Neural cell (in vitro differentiated cells): ENCODE results near the gene EML4. TPM values are rescaled to one million over a fixed set of nuclear protein-coding genes. Genes with fewer than 3 reads are reported as not detected.

Source experiments
- H2AFZ ChIP-seq: fragments of 200-600, 300-800 bp; sonication (generic), shearing (Covaris generic); 2 replicates; pipeline ENCODE4 v1.6.0; 2014; ENCODE audit warnings: low read depth, mild to moderate bottlenecking, antibody characterized with exemption, low read length, moderate library complexity
- H3F3A ChIP-seq: fragments of 200-600 bp; shearing (Covaris generic); 2 replicates; pipeline ENCODE4 v1.6.1; 2016; ENCODE audit warnings: mild to moderate bottlenecking, moderate library complexity, mixed read lengths, antibody characterized with exemption, low read length; ENCODE audit not compliant: insufficient read depth, poor library complexity, severe bottlenecking
- H3K27ac ChIP-seq: fragments of 200-600, 300-800 bp; sonication (generic), shearing (Covaris generic); 2 replicates; pipeline ENCODE4 v1.5.1; 2014; ENCODE audit warnings: mild to moderate bottlenecking, low read length, moderate library complexity
- H3K27me3 ChIP-seq: fragments of 300-800, 200-600 bp; sonication (generic), shearing (Covaris generic); 2 replicates; pipeline ENCODE4 v1.6.0; 2014; ENCODE audit warnings: mild to moderate bottlenecking, low read depth, low read length, moderate library complexity; ENCODE audit not compliant: insufficient read depth
- H3K36me3 ChIP-seq: fragments of 300-800, 200-600 bp; sonication (generic), shearing (Covaris generic); 2 replicates; pipeline ENCODE4 v1.5.1; 2014; ENCODE audit warnings: mild to moderate bottlenecking, antibody characterized with exemption, low read length, moderate library complexity; ENCODE audit not compliant: insufficient read depth
- H3K4me2 ChIP-seq: fragments of 300-800, 200-600 bp; sonication (generic), shearing (Covaris generic); 2 replicates; pipeline ENCODE4 v1.6.0; 2014; ENCODE audit warnings: mild to moderate bottlenecking, low read length
- H3K4me3 ChIP-seq: fragments of 300-800, 200-600 bp; sonication (generic), shearing (Covaris generic); 2 replicates; pipeline ENCODE4 v1.5.1; 2014; ENCODE audit warnings: mild to moderate bottlenecking, low read length, moderate library complexity
- H3K79me2 ChIP-seq: fragments of 200-600 bp; shearing (Covaris generic); replicated peaks from 2 replicates; pipeline ENCODE4 v1.6.0; 2014; ENCODE audit warnings: mild to moderate bottlenecking, low read length, moderate library complexity; ENCODE audit not compliant: insufficient read depth
- H3K9ac ChIP-seq: fragments of 300-800, 200-600 bp; sonication (generic), shearing (Covaris generic); 2 replicates; pipeline ENCODE4 v1.6.1; 2016; ENCODE audit warnings: mild to moderate bottlenecking, low read length, mixed read lengths
- H3K9me2 ChIP-seq: fragments of 200-600 bp; shearing (Covaris generic); 2 replicates; pipeline ENCODE4 v1.6.1; 2016; ENCODE audit warnings: mild to moderate bottlenecking, low read length, mixed read lengths; ENCODE audit not compliant: insufficient read depth
- H3K9me3 ChIP-seq: fragments of 200-600, 300-800 bp; sonication (generic), shearing (Covaris generic); 2 replicates; pipeline ENCODE4 v1.6.1; 2016; ENCODE audit warnings: mild to moderate bottlenecking, mixed run types, low read length, moderate library complexity, mixed read lengths
- H4K20me1 ChIP-seq: fragments of 200-600 bp; shearing (Covaris generic); 2 replicates; pipeline ENCODE4 v1.6.1; 2016; ENCODE audit warnings: mild to moderate bottlenecking, mixed run types; ENCODE audit not compliant: insufficient read depth
- CTCF ChIP-seq: fragments of 450-650 bp; IDR thresholded peaks from 2 replicates; pipeline ENCODE4 v1.5.1; 2014; ENCODE audit warnings: antibody characterized with exemption, mild to moderate bottlenecking, moderate library complexity; ENCODE audit not compliant: poor library complexity, severe bottlenecking
- EP300 ChIP-seq: fragments of 450-650 bp; conservative IDR thresholded peaks from 2 replicates; pipeline ENCODE4 v1.6.1; 2014; ENCODE audit warnings: antibody characterized with exemption, mild to moderate bottlenecking, moderate library complexity; ENCODE audit not compliant: poor library complexity, severe bottlenecking
- EZH2 ChIP-seq: fragments of 200-600, 300-800 bp; shearing (Covaris generic), sonication (generic); IDR thresholded peaks from 2 replicates; pipeline ENCODE4 v1.6.1; 2014; ENCODE audit warnings: antibody characterized with exemption, low read length, borderline replicate concordance, mild to moderate bottlenecking; ENCODE audit not compliant: insufficient read depth, poor library complexity, severe bottlenecking
- MXI1 ChIP-seq: fragments of 450-650 bp; conservative IDR thresholded peaks from 2 replicates; pipeline ENCODE4 v1.6.1; 2014; ENCODE audit warnings: antibody characterized with exemption, mild to moderate bottlenecking; ENCODE audit not compliant: poor library complexity, severe bottlenecking
- POLR2AphosphoS5 ChIP-seq: IDR thresholded peaks from 2 replicates; pipeline ENCODE4 v1.6.1; 2012
- RAD21 ChIP-seq: fragments of 450-650 bp; conservative IDR thresholded peaks from 2 replicates; pipeline ENCODE4 v1.6.1; 2014; ENCODE audit warnings: antibody characterized with exemption, mild to moderate bottlenecking, moderate library complexity
- SMC3 ChIP-seq: fragments of 450-650 bp; conservative IDR thresholded peaks from 2 replicates; pipeline ENCODE4 v1.6.1; 2014; ENCODE audit warnings: antibody characterized with exemption, mild to moderate bottlenecking, moderate library complexity; ENCODE audit not compliant: poor library complexity
- TAF1 ChIP-seq: IDR thresholded peaks from 2 replicates; pipeline ENCODE4 v1.6.1; 2012; ENCODE audit warnings: low read depth
- polyA plus RNA-seq: library from polyadenylated mRNA; depleted of rRNA; stranded (reverse); fragments of >200 nt; gene quantifications from 2 replicates; pipeline ENCODE4 v1.2.3, GENCODE V29; 2014

EML4 gene
- polyA plus RNA-seq, 1 donor from 2014 or later, result 33.9 TPM

- Histone ChIP-seq H3K4me3 (no peak overlapping the region), H2AFZ (no peak overlapping the region), H3K9me3 (no peaks in the 10 kb centered on the region), H3K4me2 (no peak overlapping the region), H4K20me1 (no peaks in the 10 kb centered on the region), H3F3A (no peaks in the 10 kb centered on the region), H3K79me2 (no peaks in the 10 kb centered on the region), H3K36me3 (no peaks in the 10 kb centered on the region), H3K9ac (no peak overlapping the region), H3K9me2 (no peaks in the 10 kb centered on the region), H3K27ac (no peak overlapping the region), H3K27me3 (no peaks in the 10 kb centered on the region)
- TF ChIP-seq POLR2AphosphoS5 (no peak), MXI1 (no peak), SMC3 (no peak), RAD21 (no peak), CTCF (no peak), EZH2 (no peak), EP300 (no peak)
These were observed 112.4 kb downstream of the EML4 start for GRCh38 chr2:42281416-42282081.

GRCh38 chr2:42284019-42284418 is 114.9 kb downstream of the EML4 start:
- TF ChIP-seq POLR2AphosphoS5 (no peak), CTCF (no peak), TAF1 (no peak), SMC3 (no peak), MXI1 (no peak), RAD21 (no peak), EZH2 (no peak), EP300 (no peak)
- H3K36me3 ChIP-seq, result no peaks in the 10 kb centered on the region
- no peaks in the 10 kb centered on the region for H3K9me2 ChIP-seq
- H4K20me1 ChIP-seq, result no peaks in the 10 kb centered on the region
- H3K79me2 ChIP-seq, result no peaks in the 10 kb centered on the region
- no peak overlapping the region for H3K27ac ChIP-seq
- no peak overlapping the region for H3K9ac ChIP-seq
- H3K4me2 ChIP-seq, result no peak overlapping the region
- H3K27me3 ChIP-seq, result no peaks in the 10 kb centered on the region
- no peak overlapping the region for H2AFZ ChIP-seq
- H3F3A ChIP-seq, result no peaks in the 10 kb centered on the region
- H3K4me3 ChIP-seq, result no peak overlapping the region
- no peaks in the 10 kb centered on the region for H3K9me3 ChIP-seq

GRCh38 chr2:42286268-42286946 is 117.3 kb downstream of the EML4 start:
- H3F3A ChIP-seq, result no peaks in the 10 kb centered on the region
- no peak overlapping the region for H2AFZ ChIP-seq
- no peak overlapping the region for H3K27ac ChIP-seq
- H3K36me3 ChIP-seq, result no peaks in the 10 kb centered on the region
- no peak overlapping the region for H3K9ac ChIP-seq
- H4K20me1 ChIP-seq, result no peaks in the 10 kb centered on the region
- no peaks in the 10 kb centered on the region for H3K9me2 ChIP-seq
- no peaks in the 10 kb centered on the region for H3K27me3 ChIP-seq
- H3K4me2 ChIP-seq, result no peak overlapping the region
- H3K79me2 ChIP-seq, result no peaks in the 10 kb centered on the region
- no peaks in the 10 kb centered on the region for H3K9me3 ChIP-seq
- TF ChIP-seq EP300 (no peak), CTCF (no peak), MXI1 (no peak)
- no peak overlapping the region for H3K4me3 ChIP-seq
